Activated CD8-positive, alpha-beta T cell treated with anti-CD3 and anti-CD28 coated beads for 36 hours (primary cell): ENCODE measurements around the gene SAT2. TPM values are rescaled to one million over a fixed set of nuclear protein-coding genes. Genes with fewer than 3 reads are reported as not detected.

Experiments used
- ATAC-seq: fragments of 200-7000 bp; cut with Tn5 transposase; one replicate; pipeline ENCODE4 v1.10.0; 2021; ENCODE audit warnings: mild to moderate bottlenecking, moderate library complexity
- CTCF ChIA-PET: fragments of 350-600 bp; sonication (Branson Sonifier 250); formaldehyde crosslinking; loops from one replicate; lab custom pipeline; 2021; ENCODE audit warnings: antibody characterized with exemption; lab: Charles Lee
- POLR2A ChIA-PET: fragments of 350-600 bp; sonication (Branson Sonifier 250); formaldehyde crosslinking; loops from one replicate; lab custom pipeline; 2021; ENCODE audit warnings: antibody characterized with exemption; lab: Charles Lee
- DNase-seq: peaks from one replicate; pipeline ENCODE4 v3.0.0-alpha.2; 2020
- H3K27ac Mint-ChIP-seq: one replicate; pipeline ENCODE4 v1.8.0; 2021; ENCODE audit warnings: mild to moderate bottlenecking, mixed read lengths
- H3K27me3 Mint-ChIP-seq: one replicate; pipeline ENCODE4 v1.8.0; 2021; ENCODE audit warnings: mixed read lengths
- H3K36me3 Mint-ChIP-seq: one replicate; pipeline ENCODE4 v1.8.0; 2021; ENCODE audit warnings: low read depth, mixed read lengths
- H3K4me1 Mint-ChIP-seq: one replicate; pipeline ENCODE4 v1.8.0; 2021; ENCODE audit warnings: low read depth, mixed read lengths
- H3K4me3 Mint-ChIP-seq: one replicate; pipeline ENCODE4 v1.8.0; 2021; ENCODE audit warnings: mild to moderate bottlenecking, moderate library complexity, mixed read lengths
- H3K9me3 Mint-ChIP-seq: one replicate; pipeline ENCODE4 v1.8.0; 2021; ENCODE audit warnings: mixed read lengths
- intact Hi-C: fragments of 100-400 bp; cut with micrococcal nuclease; formaldehyde crosslinking; loops from one replicate; pipeline ENCODE4 v1.10.0; 2022
- total RNA-seq, 2 experiments: library from RNA; stranded (reverse); gene quantifications; one replicate each; pipeline ENCODE4 v1.2.3, GENCODE V29; 2021
- TF ChIP-seq, protein P1 (sequence below): fragments of 200-600 bp; IDR thresholded peaks from one replicate; pipeline ENCODE4 v1.8.0; 2022; ENCODE audit warnings: antibody characterized with exemption, mild to moderate bottlenecking

SAT2 gene
- total RNA-seq, 2 experiments from 2014 or later, result 15.6 to 22.2 TPM

DNA sequence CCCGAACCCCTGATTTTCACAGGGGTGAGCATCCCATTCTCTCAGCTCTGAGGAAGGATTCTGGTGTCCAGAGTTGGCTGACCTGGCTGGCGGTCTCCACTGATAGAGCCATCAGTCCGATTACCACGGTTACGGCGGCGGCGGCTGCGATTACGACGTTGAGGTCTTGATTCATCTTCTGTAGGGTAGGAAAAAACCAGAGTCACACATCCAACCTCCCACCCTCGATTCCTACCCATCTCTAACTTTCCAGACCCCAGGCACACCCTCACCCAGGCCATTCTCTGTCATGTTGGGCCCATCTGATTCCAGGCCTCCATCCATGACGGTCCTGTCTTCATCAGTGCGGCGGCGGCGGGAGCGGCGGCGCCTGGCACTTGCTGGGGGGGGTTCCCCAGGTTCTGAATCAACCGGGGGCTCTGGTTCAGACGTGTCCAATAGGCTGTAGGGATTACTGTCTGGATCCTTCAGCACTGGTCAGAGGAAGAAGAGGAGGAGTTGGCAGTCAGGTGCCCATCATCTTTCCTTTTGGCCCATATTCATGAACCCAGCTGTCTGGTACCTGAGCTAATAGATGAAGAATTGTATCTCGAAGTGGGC is 35.1 kb downstream of the SAT2 start:
- H3K27ac Mint-ChIP-seq, result no peak overlapping the region
- ATAC-seq, result no peak
- no peaks in the 10 kb centered on the region for H3K4me1 Mint-ChIP-seq
- peaks cover 55% of the 10 kb centered on the region for H3K36me3 Mint-ChIP-seq
- DNase-seq, result no peak
- H3K9me3 Mint-ChIP-seq, result no peaks in the 10 kb centered on the region
- H3K27me3 Mint-ChIP-seq, result no peaks in the 10 kb centered on the region
- TF ChIP-seq, protein P1, sequence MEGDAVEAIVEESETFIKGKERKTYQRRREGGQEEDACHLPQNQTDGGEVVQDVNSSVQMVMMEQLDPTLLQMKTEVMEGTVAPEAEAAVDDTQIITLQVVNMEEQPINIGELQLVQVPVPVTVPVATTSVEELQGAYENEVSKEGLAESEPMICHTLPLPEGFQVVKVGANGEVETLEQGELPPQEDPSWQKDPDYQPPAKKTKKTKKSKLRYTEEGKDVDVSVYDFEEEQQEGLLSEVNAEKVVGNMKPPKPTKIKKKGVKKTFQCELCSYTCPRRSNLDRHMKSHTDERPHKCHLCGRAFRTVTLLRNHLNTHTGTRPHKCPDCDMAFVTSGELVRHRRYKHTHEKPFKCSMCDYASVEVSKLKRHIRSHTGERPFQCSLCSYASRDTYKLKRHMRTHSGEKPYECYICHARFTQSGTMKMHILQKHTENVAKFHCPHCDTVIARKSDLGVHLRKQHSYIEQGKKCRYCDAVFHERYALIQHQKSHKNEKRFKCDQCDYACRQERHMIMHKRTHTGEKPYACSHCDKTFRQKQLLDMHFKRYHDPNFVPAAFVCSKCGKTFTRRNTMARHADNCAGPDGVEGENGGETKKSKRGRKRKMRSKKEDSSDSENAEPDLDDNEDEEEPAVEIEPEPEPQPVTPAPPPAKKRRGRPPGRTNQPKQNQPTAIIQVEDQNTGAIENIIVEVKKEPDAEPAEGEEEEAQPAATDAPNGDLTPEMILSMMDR, result no peak
- CTCF ChIA-PET, result interaction anchor here (0.6 to 1.1 kb wide), 3 partner anchors 26 to 81 kb away, joined by 3 to 5 read pairs (median 3); no protein-coding TSS in a partner anchor
- POLR2A ChIA-PET, result interaction anchor here (0.8 to 1.5 kb wide), 3 partner anchors 12 to 94 kb away, joined by 3 read pairs; partner anchors contain the start of gene CD68
- intact Hi-C loops, result no loop called here
- no peak overlapping the region for H3K4me3 Mint-ChIP-seq

DNA sequence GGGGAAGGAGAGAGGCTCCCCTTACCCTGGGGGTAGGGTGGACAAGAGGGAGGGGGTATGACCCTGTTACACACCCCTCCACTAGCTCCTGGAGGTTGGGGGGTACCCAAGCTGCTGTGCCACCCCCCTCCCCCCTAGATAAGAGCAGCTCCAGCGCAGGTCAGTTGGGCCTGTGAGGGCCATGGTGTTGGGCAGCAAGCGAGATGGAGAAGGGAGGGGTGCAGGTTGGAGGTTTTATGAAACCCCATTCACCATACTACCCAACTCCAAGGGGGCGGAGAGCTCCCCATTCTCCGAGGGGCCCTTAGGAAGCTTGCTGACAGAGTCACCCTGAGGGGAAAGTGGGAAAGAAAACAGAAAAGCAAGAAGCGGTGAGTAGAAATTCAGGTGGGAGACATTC is 36.0 kb downstream of the SAT2 start:
- H3K9me3 Mint-ChIP-seq, result no peaks in the 10 kb centered on the region
- H3K27ac Mint-ChIP-seq, result no peak overlapping the region
- TF ChIP-seq, protein P1, result no peak
- CTCF ChIA-PET, result interaction anchor here (0.8 to 1.1 kb wide), 2 partner anchors 77 to 82 kb away, joined by 3 to 5 read pairs; no protein-coding TSS in a partner anchor
- POLR2A ChIA-PET, result interaction anchor here (0.8 kb wide), 2 partner anchors 11 to 12 kb away, joined by 3 read pairs; partner anchors contain the start of gene CD68
- H3K36me3 Mint-ChIP-seq, result peaks cover 57% of the 10 kb centered on the region
- intact Hi-C loops, result no loop called here
- ATAC-seq, result no peak
- no peak for DNase-seq
- H3K4me3 Mint-ChIP-seq, result no peak overlapping the region
- no peaks in the 10 kb centered on the region for H3K27me3 Mint-ChIP-seq
- peaks cover 3% of the 10 kb centered on the region for H3K4me1 Mint-ChIP-seq

DNA sequence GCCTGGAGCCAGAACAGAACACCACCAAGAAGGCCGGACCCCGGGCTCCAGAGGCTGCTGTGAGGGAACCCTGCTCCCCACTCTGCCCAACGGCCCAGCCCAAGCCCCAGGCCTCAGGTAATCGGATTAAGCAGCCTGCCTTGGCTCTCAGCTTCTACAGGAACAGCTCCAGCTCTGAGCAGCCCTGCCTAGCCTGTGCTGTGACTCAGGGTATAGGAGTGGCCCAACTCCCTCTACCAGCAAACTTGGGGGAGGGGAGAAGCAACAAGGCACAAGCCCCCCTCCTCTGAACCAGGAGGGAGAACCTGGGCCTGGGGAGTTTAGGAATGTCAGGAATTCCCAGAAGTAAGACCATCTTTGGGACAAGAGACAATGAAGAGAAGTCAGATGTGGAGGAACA is 36.9 kb downstream of the SAT2 start:
- Mint-ChIP-seq H3K4me1 (peaks cover 7% of the 10 kb centered on the region), H3K4me3 (no peak overlapping the region), H3K27ac (no peak overlapping the region), H3K36me3 (peaks cover 56% of the 10 kb centered on the region), H3K9me3 (no peaks in the 10 kb centered on the region), H3K27me3 (no peaks in the 10 kb centered on the region)
- POLR2A ChIA-PET, result interaction anchor here (1.4 to 12.5 kb wide), 4 partner anchors 11 to 96 kb away, joined by 4 to 195 read pairs (median 6); partner anchors contain the start of genes CD68 and TP53
- TF ChIP-seq, protein P1, result no peak
- intact Hi-C loops, result no loop called here
- no peak for ATAC-seq
- no peak for DNase-seq
- CTCF ChIA-PET, result interaction anchor here (1.5 to 2.8 kb wide), 5 partner anchors 18 to 254 kb away, joined by 3 to 15 read pairs (median 12); partner anchors contain the start of genes ACAP1 and TMEM95

DNA sequence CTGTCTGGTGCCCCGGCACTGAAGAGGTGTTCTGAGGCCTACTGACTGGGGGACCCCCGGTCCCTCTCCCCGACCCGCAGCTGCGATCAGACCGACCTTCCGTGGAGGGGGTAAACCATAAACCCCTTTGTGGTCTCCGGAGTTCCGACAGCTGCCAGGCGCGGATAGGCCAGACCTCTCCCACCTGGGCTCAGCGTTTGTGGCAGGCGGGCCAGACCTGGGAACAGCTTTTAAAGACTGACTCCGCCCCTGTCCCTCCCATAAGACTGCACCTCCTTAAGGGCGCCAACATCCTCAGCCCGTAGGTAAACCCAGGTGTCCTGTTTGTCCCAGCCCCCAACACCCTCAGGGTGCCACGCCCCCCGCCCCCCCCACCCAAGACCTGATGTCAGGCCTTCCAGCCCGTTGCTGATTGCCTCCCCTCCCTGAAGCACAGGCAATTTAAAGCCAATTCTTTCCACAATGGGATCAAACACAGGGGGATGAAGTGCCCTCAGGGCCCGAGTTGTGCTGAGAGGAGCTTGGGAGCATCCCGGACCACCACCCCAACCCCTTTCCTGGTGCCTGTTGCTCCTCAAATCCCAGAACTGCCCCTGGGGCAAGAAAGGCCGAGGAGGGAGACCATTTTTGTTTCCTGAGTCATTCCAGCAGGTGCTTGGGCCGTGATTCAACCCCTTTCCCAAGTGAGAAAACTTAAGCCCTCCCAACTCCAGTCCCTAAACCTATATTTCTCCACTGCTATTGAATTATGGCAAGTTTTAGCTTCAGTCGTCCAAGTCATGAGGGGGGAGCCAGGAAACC is 37.5 kb downstream of the SAT2 start, which contains the start of gene SOX15:
Gene SOX15, minus strand, starts transcription at position 204 of the 801 bp plus-strand sequence. CDS start 418 bp downstream, outside the sequence.
- intact Hi-C loops, result no loop called here
- CTCF ChIA-PET, result interaction anchor here (1.0 to 3.3 kb wide), 26 partner anchors 9 to 325 kb away, joined by 3 to 20 read pairs (median 4); partner anchors contain the start of genes ACAP1, CD68, FXR2 and TMEM95
- Mint-ChIP-seq H3K9me3 (no peaks in the 10 kb centered on the region), H3K36me3 (peaks cover 54% of the 10 kb centered on the region), H3K4me1 (peaks cover 12% of the 10 kb centered on the region), H3K27me3 (no peaks in the 10 kb centered on the region), H3K27ac (no peak within 1 kb of the TSS), H3K4me3 (no peak within 1 kb of the TSS)
- TF ChIP-seq, protein P1, result no peak
- POLR2A ChIA-PET, result interaction anchor here (0.8 to 12.5 kb wide), 9 partner anchors 11 to 154 kb away, joined by 3 to 195 read pairs (median 5); partner anchors contain the start of genes CD68, CHRNB1, SENP3 and TNFSF13
- ATAC-seq (peak; percentile 14), DNase-seq (no peak)
